Sigmoid colon (tissue), 7 donors: ENCODE measurements around the gene SPRR4. TPM values are rescaled to one million over a fixed set of nuclear protein-coding genes. Genes with fewer than 3 reads are reported as not detected.

Experiments used
- DNase-seq: peaks from one replicate; pipeline ENCODE4 v3.0.0-alpha.2; 2019
- H3K27ac ChIP-seq, 4 donors: fragments of 200-600 bp; sonication (generic); one replicate each; pipeline ENCODE4 v1.5.1; 2016 to 2019; ENCODE audit warnings: mild to moderate bottlenecking in 1 of 4
- H3K27me3 ChIP-seq, 3 donors: fragments of 200-600 bp; sonication (generic); one replicate each; pipeline ENCODE4 v1.5.1; 2019; ENCODE audit warnings: mild to moderate bottlenecking in 1 of 3
- H3K36me3 ChIP-seq, 4 donors: fragments of 200-600 bp; sonication (generic); one replicate each; pipeline ENCODE4 v1.5.1; 2016 to 2019
- H3K4me1 ChIP-seq, 4 donors: fragments of 200-600 bp; sonication (generic); one replicate each; pipeline ENCODE4 v1.5.1; 2017 to 2019
- H3K4me3 ChIP-seq, 4 donors: fragments of 200-600 bp; sonication (generic); one replicate each; pipeline ENCODE4 v1.5.1; 2017 to 2019; ENCODE audit warnings: mild to moderate bottlenecking in 2 of 4, moderate library complexity in 1 of 4
- H3K9me3 ChIP-seq, 4 donors: fragments of 200-600 bp in 3 of 4; sonication (generic) in 3 of 4; one replicate each; pipeline versions ENCODE4 v1.5.1 to v1.6.1; 2013 to 2019
- EP300 ChIP-seq, 4 donors: sonication (generic); formaldehyde crosslinking; IDR thresholded peaks; one replicate each; pipeline ENCODE4 v1.6.1; 2017; ENCODE audit warnings: antibody characterized with exemption in 4 of 4
- POLR2A ChIP-seq, 2 donors: fragments of 450-650 bp; IDR thresholded peaks; one replicate each; pipeline ENCODE4 v1.6.1; 2016; ENCODE audit warnings: antibody characterized with exemption in 2 of 2, mild to moderate bottlenecking in 2 of 2, moderate library complexity in 2 of 2
- POLR2AphosphoS5 ChIP-seq, 4 donors: sonication (generic); formaldehyde crosslinking; IDR thresholded peaks; one replicate each; pipeline ENCODE4 v1.6.1; 2017; ENCODE audit warnings: antibody characterized with exemption in 4 of 4
- WGBS, 2 donors: extraction: QIAGEN DNeasy Blood & Tissue Kit; methylation state at CpG; one replicate each; pipeline ENCODE4 v1.1.7; 2013; 5-methylcytosine and 5-hydroxymethylcytosine counted together
- intact Hi-C: fragments of 100-400 bp; cut with DNase I; formaldehyde crosslinking; loops from one replicate; pipeline ENCODE4 v1.15.1; 2023
- polyA plus RNA-seq, 3 donors: library from polyadenylated mRNA; stranded (reverse); fragments of 200-250 nt; gene quantifications; one replicate each; pipeline ENCODE4 v1.2.3, GENCODE V29; 2013
- total RNA-seq, 4 donors: library from RNA; depleted of rRNA; stranded (reverse); fragments of >200 nt; gene quantifications; one replicate each; pipeline ENCODE4 v1.1.0, GENCODE V29; 2016
- TF ChIP-seq, protein P1 (sequence below), 4 experiments: fragments of 450-650 bp in 3 of 4; fragments of 200-600 bp in 1 of 4; IDR thresholded peaks; one replicate each; pipeline ENCODE4 v1.5.1; 2016 to 2019; ENCODE audit warnings: antibody characterized with exemption in 4 of 4, mild to moderate bottlenecking in 3 of 4, moderate library complexity in 2 of 4
- donor health status: healthy with polysubstance abuse.
- donor health status: Bipolar disorder and iron deficiency.
- donor health status: healthy.

The SPRR4 gene
- total and polyA plus RNA-seq, 7 donors, result not detected

DNA sequence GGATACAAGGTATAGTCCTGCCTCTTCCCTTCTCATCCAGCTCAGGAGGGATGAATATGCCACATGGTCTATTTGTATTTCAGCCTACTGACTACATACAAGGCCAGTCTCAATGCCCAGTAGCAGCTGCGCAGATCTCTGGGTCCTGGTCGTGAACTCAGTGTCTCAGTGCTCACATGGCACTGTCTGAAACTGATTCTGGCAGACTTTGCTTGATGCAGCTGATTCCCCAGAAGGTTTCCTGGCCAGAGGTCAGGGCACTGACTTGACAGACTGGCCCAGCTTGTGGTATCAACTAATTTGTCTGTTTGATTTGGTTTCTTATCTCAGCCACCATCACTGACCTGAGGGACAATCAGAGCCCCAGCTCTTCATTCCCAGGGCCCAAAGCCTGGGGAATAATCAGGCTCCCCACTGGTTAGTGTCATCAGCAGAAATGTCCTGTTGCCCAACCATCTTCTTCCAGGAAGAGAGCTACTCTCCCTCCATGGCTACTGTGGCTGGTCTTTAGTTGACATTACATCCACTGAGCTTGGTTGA, 7.5 kb upstream of the SPRR4 start:
- Histone ChIP-seq H3K9me3 (no peaks in the 10 kb centered on the region), H3K27ac (no peak overlapping the region), H3K4me1 (no peaks in the 10 kb centered on the region), H3K36me3 (no peaks in the 10 kb centered on the region), H3K4me3 (no peak overlapping the region), H3K27me3 (no peaks in the 10 kb centered on the region)
- no peak for DNase-seq
- TF ChIP-seq POLR2AphosphoS5 (IDR thresholded peaks at IDR 0.05), result no peak
- no peak for TF ChIP-seq POLR2A (IDR thresholded peaks at IDR 0.05)
- TF ChIP-seq, protein P1, sequence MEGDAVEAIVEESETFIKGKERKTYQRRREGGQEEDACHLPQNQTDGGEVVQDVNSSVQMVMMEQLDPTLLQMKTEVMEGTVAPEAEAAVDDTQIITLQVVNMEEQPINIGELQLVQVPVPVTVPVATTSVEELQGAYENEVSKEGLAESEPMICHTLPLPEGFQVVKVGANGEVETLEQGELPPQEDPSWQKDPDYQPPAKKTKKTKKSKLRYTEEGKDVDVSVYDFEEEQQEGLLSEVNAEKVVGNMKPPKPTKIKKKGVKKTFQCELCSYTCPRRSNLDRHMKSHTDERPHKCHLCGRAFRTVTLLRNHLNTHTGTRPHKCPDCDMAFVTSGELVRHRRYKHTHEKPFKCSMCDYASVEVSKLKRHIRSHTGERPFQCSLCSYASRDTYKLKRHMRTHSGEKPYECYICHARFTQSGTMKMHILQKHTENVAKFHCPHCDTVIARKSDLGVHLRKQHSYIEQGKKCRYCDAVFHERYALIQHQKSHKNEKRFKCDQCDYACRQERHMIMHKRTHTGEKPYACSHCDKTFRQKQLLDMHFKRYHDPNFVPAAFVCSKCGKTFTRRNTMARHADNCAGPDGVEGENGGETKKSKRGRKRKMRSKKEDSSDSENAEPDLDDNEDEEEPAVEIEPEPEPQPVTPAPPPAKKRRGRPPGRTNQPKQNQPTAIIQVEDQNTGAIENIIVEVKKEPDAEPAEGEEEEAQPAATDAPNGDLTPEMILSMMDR (IDR thresholded peaks at IDR 0.05), result no peak
- no peak for TF ChIP-seq EP300 (IDR thresholded peaks at IDR 0.05)
- intact Hi-C loops, result no loop called here
- 86 to 87% methylated on average over 2 of the region's 2 CpGs for WGBS, 2 donors

DNA sequence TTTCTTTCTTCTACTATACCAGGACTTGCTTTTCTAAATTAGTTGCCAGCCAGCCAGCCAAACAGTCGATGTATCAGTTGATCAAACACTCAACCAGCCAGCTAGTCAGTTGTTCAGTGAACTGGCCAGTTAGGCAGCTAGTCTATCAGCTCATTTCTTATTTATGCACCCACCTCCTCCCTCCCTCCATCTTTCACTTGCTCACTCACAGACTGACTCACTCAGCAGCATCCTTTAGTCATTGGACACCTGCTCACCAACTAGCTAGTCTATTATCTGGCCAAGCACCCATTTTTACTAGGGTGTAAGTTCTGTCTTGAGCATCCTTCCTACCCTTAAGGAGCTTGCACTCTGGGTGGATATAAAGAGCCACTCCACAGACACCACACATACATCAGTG, 5.9 kb upstream of the SPRR4 start:
- TF ChIP-seq POLR2A (IDR thresholded peaks at IDR 0.05) (no peak), EP300 (IDR thresholded peaks at IDR 0.05) (no peak), POLR2AphosphoS5 (IDR thresholded peaks at IDR 0.05) (no peak)
- TF ChIP-seq, protein P1 (IDR thresholded peaks at IDR 0.05), result no peak
- Histone ChIP-seq H3K36me3 (no peaks in the 10 kb centered on the region), H3K4me1 (no peaks in the 10 kb centered on the region), H3K27me3 (no peaks in the 10 kb centered on the region), H3K9me3 (no peaks in the 10 kb centered on the region), H3K4me3 (no peak overlapping the region), H3K27ac (no peak overlapping the region)
- DNase-seq, result no peak
- intact Hi-C loops, result no loop called here
- 64 to 90% methylated on average over 1 of the region's 1 CpG for WGBS, 2 donors

- no peak for DNase-seq
- Histone ChIP-seq H3K27me3 (no peaks in the 10 kb centered on the region), H3K4me1 (no peaks in the 10 kb centered on the region), H3K4me3 (no peak overlapping the region), H3K9me3 (no peaks in the 10 kb centered on the region), H3K36me3 (no peaks in the 10 kb centered on the region), H3K27ac (no peak overlapping the region)
- intact Hi-C loops, result no loop called here
- WGBS, 2 donors, result 80 to 85% methylated on average over 4 of the region's 4 CpGs
- TF ChIP-seq POLR2A (IDR thresholded peaks at IDR 0.05), result no peak
- no peak for TF ChIP-seq POLR2AphosphoS5 (IDR thresholded peaks at IDR 0.05)
- TF ChIP-seq EP300 (IDR thresholded peaks at IDR 0.05), result no peak
- TF ChIP-seq, protein P1 (IDR thresholded peaks at IDR 0.05), result no peak
These were observed 4.6 kb upstream of the SPRR4 start for GRCh38 chr1:152965853-152966252.

DNA sequence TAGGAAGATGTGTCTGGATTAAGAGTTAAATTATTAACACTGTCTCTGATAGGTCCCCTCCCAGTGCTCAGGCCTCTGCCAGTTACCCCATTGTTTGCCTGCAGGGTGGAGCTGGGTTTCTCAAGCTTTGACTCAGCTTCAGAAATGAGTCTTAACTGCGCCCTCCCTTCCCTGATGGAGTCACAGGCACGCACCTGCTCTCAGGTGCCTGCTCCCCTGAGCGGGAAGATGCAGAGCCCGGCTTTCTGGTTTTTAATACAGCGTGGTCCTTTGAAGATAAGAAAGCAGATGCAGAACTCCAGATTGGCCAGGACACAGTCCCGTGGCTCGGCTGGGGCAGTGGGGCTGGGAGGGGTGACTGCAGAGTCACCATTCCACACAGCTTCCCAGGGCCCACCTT, 3.2 kb upstream of the SPRR4 start:
- H3K27ac ChIP-seq, result no peak overlapping the region

More for the DNA sequence above, 3.2 kb upstream of the SPRR4 start:
- Histone ChIP-seq H3K4me3 (no peak overlapping the region), H3K9me3 (no peaks in the 10 kb centered on the region), H3K36me3 (no peaks in the 10 kb centered on the region), H3K4me1 (no peaks in the 10 kb centered on the region), H3K27me3 (no peaks in the 10 kb centered on the region)
- TF ChIP-seq, protein P1 (IDR thresholded peaks at IDR 0.05), result no peak
- no peak for TF ChIP-seq EP300 (IDR thresholded peaks at IDR 0.05)
- TF ChIP-seq POLR2AphosphoS5 (IDR thresholded peaks at IDR 0.05), result no peak
- TF ChIP-seq POLR2A (IDR thresholded peaks at IDR 0.05), result no peak
- intact Hi-C loops, result no loop called here
- 14 to 64% methylated on average over 7 of the region's 7 CpGs for WGBS, 2 donors
- no peak for DNase-seq
